Progenitor cell of endocrine pancreas (in vitro differentiated cells): ENCODE data around the gene PAQR5. TPM values are rescaled to one million over a fixed set of nuclear protein-coding genes. Genes with fewer than 3 reads are reported as not detected.

Experiments
- DNase-seq: peaks from one replicate; pipeline ENCODE4 v3.0.0; 2021; ENCODE audit warnings: low spot score; ENCODE audit not compliant: unreplicated experiment
- H3K27ac Mint-ChIP-seq: 2 replicates; pipeline ENCODE4 v1.8.0; 2021; ENCODE audit warnings: mild to moderate bottlenecking, moderate library complexity, mixed read lengths
- H3K27me3 Mint-ChIP-seq: 2 replicates; pipeline ENCODE4 v1.8.0; 2021; ENCODE audit warnings: mixed read lengths
- H3K36me3 Mint-ChIP-seq: 2 replicates; pipeline ENCODE4 v1.8.0; 2022; ENCODE audit warnings: mixed read lengths; ENCODE audit not compliant: insufficient read depth
- H3K4me1 Mint-ChIP-seq: 2 replicates; pipeline ENCODE4 v1.8.0; 2021; ENCODE audit warnings: low read depth, mixed read lengths
- H3K4me3 Mint-ChIP-seq: 2 replicates; pipeline ENCODE4 v1.8.0; 2021; ENCODE audit warnings: low read depth, mild to moderate bottlenecking, moderate library complexity, mixed read lengths
- H3K9me3 Mint-ChIP-seq: 2 replicates; pipeline ENCODE4 v1.8.0; 2021; ENCODE audit warnings: low read depth, mixed read lengths
- total RNA-seq: library from RNA; stranded (reverse); gene quantifications from 2 replicates; pipeline ENCODE4 v1.2.1, GENCODE V29; 2021
- TF ChIP-seq, protein P1 (sequence below): fragments of 200-600 bp; sonication (generic); IDR thresholded peaks from one replicate; pipeline ENCODE4 v1.5.0; 2021; ENCODE audit warnings: antibody characterized with exemption, mild to moderate bottlenecking; ENCODE audit not compliant: unreplicated experiment

The PAQR5 gene
- total RNA-seq, 1 donor from 2014 or later: 14.6 TPM

DNA sequence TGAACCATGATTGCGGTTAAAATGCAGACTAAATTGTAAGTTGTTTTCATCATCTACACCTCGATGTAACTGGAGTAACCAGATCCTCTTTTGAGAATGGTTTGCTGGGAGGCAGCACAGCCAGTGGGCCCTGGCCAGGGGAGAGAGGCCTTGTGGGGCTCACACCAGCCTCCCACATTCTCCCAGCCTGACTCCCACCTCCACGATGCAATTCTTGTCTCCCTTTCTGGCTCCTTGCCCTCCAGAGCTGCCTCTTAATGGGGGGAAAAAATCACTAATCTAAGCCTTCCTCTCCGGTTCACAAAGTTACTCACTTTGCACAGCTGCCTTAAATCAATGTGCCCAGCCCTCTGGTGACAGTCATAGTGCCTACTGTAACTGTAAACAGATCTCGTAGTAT, 17.9 kb upstream of the PAQR5 start:
- Mint-ChIP-seq H3K4me3 (no peak overlapping the region), H3K36me3 (no peaks in the 10 kb centered on the region), H3K4me1 (peaks cover 3% of the 10 kb centered on the region), H3K27ac (no peak overlapping the region), H3K9me3 (no peaks in the 10 kb centered on the region), H3K27me3 (peaks cover 14% of the 10 kb centered on the region)
- TF ChIP-seq, protein P1, sequence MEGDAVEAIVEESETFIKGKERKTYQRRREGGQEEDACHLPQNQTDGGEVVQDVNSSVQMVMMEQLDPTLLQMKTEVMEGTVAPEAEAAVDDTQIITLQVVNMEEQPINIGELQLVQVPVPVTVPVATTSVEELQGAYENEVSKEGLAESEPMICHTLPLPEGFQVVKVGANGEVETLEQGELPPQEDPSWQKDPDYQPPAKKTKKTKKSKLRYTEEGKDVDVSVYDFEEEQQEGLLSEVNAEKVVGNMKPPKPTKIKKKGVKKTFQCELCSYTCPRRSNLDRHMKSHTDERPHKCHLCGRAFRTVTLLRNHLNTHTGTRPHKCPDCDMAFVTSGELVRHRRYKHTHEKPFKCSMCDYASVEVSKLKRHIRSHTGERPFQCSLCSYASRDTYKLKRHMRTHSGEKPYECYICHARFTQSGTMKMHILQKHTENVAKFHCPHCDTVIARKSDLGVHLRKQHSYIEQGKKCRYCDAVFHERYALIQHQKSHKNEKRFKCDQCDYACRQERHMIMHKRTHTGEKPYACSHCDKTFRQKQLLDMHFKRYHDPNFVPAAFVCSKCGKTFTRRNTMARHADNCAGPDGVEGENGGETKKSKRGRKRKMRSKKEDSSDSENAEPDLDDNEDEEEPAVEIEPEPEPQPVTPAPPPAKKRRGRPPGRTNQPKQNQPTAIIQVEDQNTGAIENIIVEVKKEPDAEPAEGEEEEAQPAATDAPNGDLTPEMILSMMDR: no peak
- DNase-seq: no peak

DNA sequence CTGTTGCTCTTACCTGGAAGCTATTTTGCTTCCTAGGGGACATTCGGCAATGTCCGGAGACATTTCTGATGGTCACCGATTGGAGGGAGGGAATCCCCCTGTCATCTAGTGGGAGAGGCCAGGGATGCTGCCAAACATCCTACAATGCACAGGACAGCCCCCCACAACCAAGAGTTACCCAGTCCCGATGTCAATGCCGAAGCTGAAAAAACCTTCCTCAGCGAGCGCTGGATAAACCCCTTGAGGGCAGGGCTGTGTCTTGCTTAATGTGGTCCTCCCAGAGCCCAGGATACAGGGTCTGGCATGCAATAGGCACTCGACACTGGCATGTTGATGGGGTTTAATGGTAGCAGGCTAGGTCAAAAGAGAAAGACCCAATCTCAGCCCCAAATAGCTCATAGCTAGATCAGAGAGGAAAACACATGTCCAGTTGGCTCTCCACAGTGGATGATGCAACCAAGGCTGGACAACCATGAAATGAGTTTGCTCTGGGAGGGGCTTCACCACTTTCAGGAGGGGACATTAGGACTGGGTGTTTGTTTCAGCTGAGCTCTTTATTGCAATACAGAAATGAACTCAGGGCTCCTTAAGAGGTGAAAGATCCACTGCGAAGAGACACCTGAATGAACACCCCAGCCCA, 16.5 kb upstream of the PAQR5 start:
- Mint-ChIP-seq H3K36me3 (no peaks in the 10 kb centered on the region), H3K4me3 (no peak overlapping the region)
- TF ChIP-seq, protein P1: no peak

DNA sequence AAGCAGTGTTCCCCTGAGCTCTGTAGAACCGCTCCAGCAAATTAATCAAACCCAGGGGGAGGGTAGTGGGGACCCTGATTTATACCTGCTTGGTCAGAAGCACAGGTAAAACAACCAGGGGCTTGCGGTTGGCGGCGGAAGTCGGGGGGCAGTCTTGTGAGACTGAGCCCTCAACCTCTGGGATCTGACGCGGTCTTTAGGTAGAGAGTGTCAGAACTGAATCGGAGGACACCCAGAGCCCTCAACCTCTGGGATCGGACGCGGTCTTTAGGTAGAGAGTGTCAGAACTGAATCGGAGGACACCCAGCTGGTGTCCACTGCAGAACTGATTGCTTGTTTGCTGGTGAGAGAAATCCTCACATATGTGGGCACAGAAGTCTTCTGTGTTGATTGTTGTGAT, 12.9 kb upstream of the PAQR5 start:
- Mint-ChIP-seq H3K4me1 (peaks cover 20% of the 10 kb centered on the region), H3K4me3 (no peak overlapping the region), H3K9me3 (no peaks in the 10 kb centered on the region), H3K36me3 (no peaks in the 10 kb centered on the region), H3K27ac (no peak overlapping the region), H3K27me3 (peaks cover 10% of the 10 kb centered on the region)
- no peak for DNase-seq
- TF ChIP-seq, protein P1: no peak

More for the DNA sequence above, 16.5 kb upstream of the PAQR5 start:
- H3K27me3 Mint-ChIP-seq: peaks cover 10% of the 10 kb centered on the region
- no peaks in the 10 kb centered on the region for H3K9me3 Mint-ChIP-seq
- H3K4me1 Mint-ChIP-seq: no peaks in the 10 kb centered on the region
- no peak for DNase-seq
- H3K27ac Mint-ChIP-seq: no peak overlapping the region

DNA sequence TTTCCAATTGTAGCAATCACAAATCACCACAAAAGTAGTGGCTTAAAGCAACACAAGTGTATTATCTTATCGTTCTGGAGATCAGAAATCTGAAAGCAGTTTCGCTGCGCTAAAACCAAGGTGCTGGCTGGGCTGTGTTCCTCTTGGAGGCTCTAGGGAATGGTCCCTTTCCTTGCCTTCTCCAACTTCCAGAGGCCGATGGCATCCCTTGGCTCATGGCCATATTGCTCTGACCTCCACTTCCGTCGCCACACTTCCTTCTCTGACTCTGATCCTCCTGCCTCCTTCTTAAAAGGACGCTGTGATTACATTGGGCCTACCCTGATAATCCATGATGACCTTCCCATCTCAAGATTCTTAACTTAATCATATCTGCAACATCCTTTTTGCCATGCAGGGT, 10.7 kb upstream of the PAQR5 start:
- Mint-ChIP-seq H3K36me3 (no peaks in the 10 kb centered on the region), H3K27me3 (peaks cover 10% of the 10 kb centered on the region), H3K9me3 (no peaks in the 10 kb centered on the region), H3K4me1 (peaks cover 20% of the 10 kb centered on the region), H3K27ac (no peak overlapping the region), H3K4me3 (no peak overlapping the region)
- no peak for DNase-seq
- TF ChIP-seq, protein P1: no peak

DNA sequence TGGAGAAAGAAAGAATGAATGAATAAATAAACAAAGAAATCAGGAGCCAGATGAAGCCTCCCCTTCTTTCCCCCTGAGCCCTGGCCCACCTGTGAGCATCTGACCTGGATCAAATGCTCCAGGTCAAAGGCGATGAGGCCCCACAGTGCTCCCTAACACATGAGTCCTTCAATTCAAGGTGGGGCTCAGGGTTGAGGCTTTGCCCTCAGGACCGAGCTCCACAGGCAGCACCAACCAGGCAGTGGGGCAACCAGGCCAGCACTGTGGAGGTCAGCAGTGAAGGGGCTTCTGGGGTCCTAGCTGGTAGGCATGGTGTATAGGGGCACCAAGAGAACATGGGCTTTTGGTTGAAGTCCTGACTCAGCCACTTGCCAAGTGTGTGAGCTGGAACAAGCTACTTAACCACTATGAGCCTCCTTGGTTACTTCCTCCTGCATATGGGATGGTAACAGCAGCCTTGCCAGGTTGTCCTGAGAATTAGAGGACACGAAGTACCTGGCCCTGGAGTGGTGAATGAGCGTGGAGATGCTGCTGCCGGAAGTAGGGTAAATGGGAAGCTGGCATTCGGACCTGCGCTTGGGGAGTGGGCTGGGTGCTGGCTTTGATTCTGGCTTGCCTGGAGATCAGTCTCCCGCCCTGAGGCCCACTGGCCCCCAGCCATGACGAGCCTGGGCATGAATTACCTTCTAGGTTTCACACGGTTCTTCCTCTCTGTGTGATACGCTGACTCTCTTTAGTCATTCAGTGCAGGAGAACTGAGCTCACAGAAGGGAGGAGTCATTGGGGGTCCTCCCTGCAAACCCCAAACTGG, 10.0 kb upstream of the PAQR5 start:
- peaks cover 14% of the 10 kb centered on the region for H3K27me3 Mint-ChIP-seq
- peak overlapping the region; percentile 25 for H3K4me3 Mint-ChIP-seq
- TF ChIP-seq, protein P1: no peak
- no peaks in the 10 kb centered on the region for H3K9me3 Mint-ChIP-seq
- no peaks in the 10 kb centered on the region for H3K36me3 Mint-ChIP-seq
- peak overlapping the region; percentile 20 for H3K27ac Mint-ChIP-seq
- DNase-seq: no peak
- H3K4me1 Mint-ChIP-seq: peaks cover 20% of the 10 kb centered on the region
